ENCODE results near the gene GRIN2A.
"Not testable (repeated sequence)": the region's sequence is repeated elsewhere in the genome, so short reads cannot be mapped to it uniquely, and the experiment has no call there.

Gene GRIN2A

GRCh38 chr16:9911989-9912388 is 270.2 kb downstream of the GRIN2A start:
- DNase-seq (ENCODE audit: low spot score), result no peak

GRCh38 chr16:9911231-9911630 is 271.0 kb downstream of the GRIN2A start:
- DNase-seq (ENCODE audit: low spot score), result no peak

- DNase-seq (ENCODE audit: low spot score), result no peak
Measured at GRCh38 chr16:9909072-9909825, 273.0 kb downstream of the GRIN2A start.

GRCh38 chr16:9908613-9909012 is 273.6 kb downstream of the GRIN2A start:
- no peak for DNase-seq (ENCODE audit: low spot score)

GRCh38 chr16:9907752-9908151 is 274.5 kb downstream of the GRIN2A start:
- DNase-seq (ENCODE audit: low spot score), result no peak

- DNase-seq (ENCODE audit: low spot score), result no peak
Measured at GRCh38 chr16:9906218-9906617, 276.0 kb downstream of the GRIN2A start.

GRCh38 chr16:9904526-9904925 is 277.7 kb downstream of the GRIN2A start:
- DNase-seq (ENCODE audit: low spot score), result no peak

GRCh38 chr16:9900576-9900975 is 281.7 kb downstream of the GRIN2A start:
- no peak for DNase-seq (ENCODE audit: low spot score)

- DNase-seq (ENCODE audit: low spot score), result no peak
Measured at GRCh38 chr16:9898555-9898954, 283.7 kb downstream of the GRIN2A start.

GRCh38 chr16:9898124-9898523 is 284.1 kb downstream of the GRIN2A start:
- DNase-seq (ENCODE audit: low spot score), result no peak

GRCh38 chr16:9895817-9896216 is 286.4 kb downstream of the GRIN2A start:
- no peak for DNase-seq (ENCODE audit: low spot score)

- DNase-seq (ENCODE audit: low spot score), result no peak
Measured at GRCh38 chr16:9885876-9886275, 296.4 kb downstream of the GRIN2A start.

GRCh38 chr16:9885467-9885866 is 296.8 kb downstream of the GRIN2A start:
- no peak for DNase-seq (ENCODE audit: low spot score)

GRCh38 chr16:9875981-9876380 is 306.2 kb downstream of the GRIN2A start:
- not testable (repeated sequence) for DNase-seq (ENCODE audit: low spot score)

GRCh38 chr16:9874219-9874618 is 308.0 kb downstream of the GRIN2A start:
- DNase-seq (ENCODE audit: low spot score), result no peak

GRCh38 chr16:9870962-9871361 is 311.3 kb downstream of the GRIN2A start:
- DNase-seq (ENCODE audit: low spot score), result no peak

GRCh38 chr16:9869776-9870175 is 312.5 kb downstream of the GRIN2A start:
- DNase-seq (ENCODE audit: low spot score), result no peak

GRCh38 chr16:9868606-9869149 is 313.6 kb downstream of the GRIN2A start:
- DNase-seq (ENCODE audit: low spot score), result no peak

GRCh38 chr16:9867176-9867575 is 315.1 kb downstream of the GRIN2A start:
- DNase-seq (ENCODE audit: low spot score), result no peak

- no peak for DNase-seq (ENCODE audit: low spot score)
Measured at GRCh38 chr16:9864461-9864860, 317.8 kb downstream of the GRIN2A start.

GRCh38 chr16:9862327-9862726 is 319.9 kb downstream of the GRIN2A start:
- no peak for DNase-seq (ENCODE audit: low spot score)

- no peak for DNase-seq (ENCODE audit: low spot score)
Measured at GRCh38 chr16:9860876-9861275, 321.4 kb downstream of the GRIN2A start.

GRCh38 chr16:9859701-9860327 is 322.4 kb downstream of the GRIN2A start:
- no peak for DNase-seq (ENCODE audit: low spot score)

- DNase-seq (ENCODE audit: low spot score), result no peak
Measured at GRCh38 chr16:9854675-9855074, 327.6 kb downstream of the GRIN2A start.
